ENCODE measurements around the gene KCNT1.

DNA sequence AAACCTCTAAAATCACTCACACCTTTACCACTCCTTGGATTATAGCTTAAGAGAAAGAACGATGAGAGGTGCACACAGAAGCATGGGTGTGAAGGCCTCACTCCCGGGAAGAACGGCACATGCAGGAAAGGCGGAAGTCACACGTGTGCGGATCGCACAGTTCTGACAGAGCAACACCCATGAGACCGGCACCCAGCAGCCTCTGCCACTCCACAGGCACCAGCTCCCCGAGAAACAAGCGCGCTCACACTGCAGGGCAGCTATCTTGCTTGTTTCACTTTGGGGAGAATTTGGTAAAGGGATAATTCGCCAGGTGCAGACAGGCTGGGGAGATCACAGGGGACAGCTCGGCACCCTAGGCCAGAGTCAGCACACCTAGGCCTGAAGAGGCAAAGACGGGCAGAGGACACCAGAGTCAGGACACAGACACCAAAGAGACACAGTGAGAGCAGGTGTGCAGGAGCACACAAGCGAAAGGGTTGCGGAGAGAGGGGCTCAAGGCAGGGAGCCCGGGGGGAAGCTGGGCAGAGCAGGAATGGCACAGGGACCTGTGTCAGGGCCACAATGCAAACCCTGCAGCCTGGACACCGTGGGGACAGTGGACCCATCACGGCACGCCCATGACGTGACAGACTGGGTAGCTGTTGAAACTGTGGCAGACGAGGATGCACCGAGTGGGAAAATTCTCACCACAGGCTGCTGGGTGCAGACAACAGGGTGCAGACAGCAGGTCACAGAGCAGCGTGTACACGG lies 123.6 kb downstream of the KCNT1 start:
- TF ChIP-seq, protein P1, sequence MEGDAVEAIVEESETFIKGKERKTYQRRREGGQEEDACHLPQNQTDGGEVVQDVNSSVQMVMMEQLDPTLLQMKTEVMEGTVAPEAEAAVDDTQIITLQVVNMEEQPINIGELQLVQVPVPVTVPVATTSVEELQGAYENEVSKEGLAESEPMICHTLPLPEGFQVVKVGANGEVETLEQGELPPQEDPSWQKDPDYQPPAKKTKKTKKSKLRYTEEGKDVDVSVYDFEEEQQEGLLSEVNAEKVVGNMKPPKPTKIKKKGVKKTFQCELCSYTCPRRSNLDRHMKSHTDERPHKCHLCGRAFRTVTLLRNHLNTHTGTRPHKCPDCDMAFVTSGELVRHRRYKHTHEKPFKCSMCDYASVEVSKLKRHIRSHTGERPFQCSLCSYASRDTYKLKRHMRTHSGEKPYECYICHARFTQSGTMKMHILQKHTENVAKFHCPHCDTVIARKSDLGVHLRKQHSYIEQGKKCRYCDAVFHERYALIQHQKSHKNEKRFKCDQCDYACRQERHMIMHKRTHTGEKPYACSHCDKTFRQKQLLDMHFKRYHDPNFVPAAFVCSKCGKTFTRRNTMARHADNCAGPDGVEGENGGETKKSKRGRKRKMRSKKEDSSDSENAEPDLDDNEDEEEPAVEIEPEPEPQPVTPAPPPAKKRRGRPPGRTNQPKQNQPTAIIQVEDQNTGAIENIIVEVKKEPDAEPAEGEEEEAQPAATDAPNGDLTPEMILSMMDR (IDR thresholded peaks at IDR 0.05) = no peak
- TF ChIP-seq POLR2A (IDR thresholded peaks at IDR 0.05) = no peak
